Stimulated activated CD8-positive, alpha-beta memory T cell treated with anti-CD3 and anti-CD28 coated beads, Interleukin-15, amount 100 ng/mL, for 48 hours (primary cell): ENCODE measurements around the gene HOMER1.
"Not testable (repeated sequence)": the region's sequence is repeated elsewhere in the genome, so short reads cannot be mapped to it uniquely, and the experiment has no call there.

Experiments used
- DNase-seq, 2 donors: peaks; one replicate each; pipeline ENCODE4 v3.0.0-alpha.2; 2020; ENCODE audit warnings: low read depth in 2 of 2

HOMER1 gene

DNA sequence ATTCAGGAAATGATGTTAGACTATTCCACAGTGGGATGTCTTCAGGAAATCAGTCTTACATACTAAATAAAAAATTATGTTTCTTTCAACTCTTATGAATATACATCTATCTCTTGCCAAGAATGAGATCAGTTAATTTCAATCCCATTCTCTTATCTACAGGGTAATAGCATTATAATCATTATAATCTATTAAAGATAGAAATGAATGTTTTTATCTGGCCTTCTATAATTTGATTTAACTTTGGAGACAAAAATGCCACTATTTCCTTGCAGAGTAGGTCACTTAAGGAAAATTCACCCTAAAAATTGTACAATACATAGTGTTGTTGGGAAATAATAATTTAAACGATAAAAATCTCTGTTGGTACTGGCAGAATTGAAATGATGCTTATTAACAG is 96.4 kb downstream of the HOMER1 start:
- no peak for DNase-seq

DNA sequence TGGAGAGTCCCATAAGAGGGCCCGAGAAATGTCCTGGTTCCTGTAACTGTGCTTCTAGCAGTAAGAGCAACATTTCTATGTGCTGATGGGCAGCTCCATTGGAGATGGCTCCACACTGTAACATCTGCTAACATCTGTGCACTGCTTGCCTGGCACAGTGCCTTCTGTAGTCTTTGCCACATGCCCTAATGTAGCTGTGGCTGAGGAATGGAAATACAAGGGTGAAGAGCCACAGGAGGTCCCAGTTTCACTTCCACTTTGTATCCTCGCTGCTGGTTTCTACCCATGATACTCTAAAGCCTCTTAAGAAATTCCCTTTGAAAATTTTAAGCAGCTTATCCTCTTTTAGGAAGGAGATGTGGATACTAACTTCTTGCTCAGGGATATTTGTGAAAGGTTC is 97.4 kb downstream of the HOMER1 start:
- no peak for DNase-seq

DNA sequence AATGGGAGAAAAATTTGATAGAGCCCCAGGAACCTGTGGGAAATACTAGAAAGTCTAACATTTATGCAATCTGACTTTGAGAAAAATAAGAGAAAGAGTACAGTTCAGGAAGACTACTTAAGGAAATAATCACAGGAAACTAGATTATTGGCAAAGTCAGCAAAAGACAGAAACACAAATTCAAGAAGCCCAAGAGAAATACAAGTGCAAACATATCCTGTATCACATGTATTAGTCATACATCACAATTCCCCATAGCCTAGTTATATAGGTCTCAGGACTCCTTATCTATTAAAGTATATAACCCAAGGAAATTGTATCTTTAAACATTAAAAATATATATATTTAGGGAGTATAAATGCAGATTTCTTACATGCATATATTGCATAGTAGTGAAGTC is 100.8 kb downstream of the HOMER1 start:
- no peak for DNase-seq

DNA sequence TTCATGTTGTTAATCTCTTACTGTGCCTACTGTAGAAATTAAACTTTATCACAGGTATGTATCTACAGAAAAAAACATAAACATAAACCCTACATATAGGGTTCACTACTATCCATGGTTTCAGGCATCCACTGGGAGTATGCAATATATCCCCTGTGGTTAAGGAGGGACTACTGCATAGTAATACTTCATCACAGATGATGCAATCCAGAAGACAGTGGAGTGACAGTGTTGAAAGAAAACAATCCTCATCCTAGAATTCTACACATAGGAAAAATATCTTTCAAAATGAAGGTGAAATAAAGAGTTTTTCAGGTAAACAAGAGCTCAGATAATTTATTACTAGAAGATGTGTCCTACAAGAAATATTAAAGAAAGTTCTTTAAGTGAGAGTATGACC is 105.9 kb downstream of the HOMER1 start:
- no peak for DNase-seq

DNA sequence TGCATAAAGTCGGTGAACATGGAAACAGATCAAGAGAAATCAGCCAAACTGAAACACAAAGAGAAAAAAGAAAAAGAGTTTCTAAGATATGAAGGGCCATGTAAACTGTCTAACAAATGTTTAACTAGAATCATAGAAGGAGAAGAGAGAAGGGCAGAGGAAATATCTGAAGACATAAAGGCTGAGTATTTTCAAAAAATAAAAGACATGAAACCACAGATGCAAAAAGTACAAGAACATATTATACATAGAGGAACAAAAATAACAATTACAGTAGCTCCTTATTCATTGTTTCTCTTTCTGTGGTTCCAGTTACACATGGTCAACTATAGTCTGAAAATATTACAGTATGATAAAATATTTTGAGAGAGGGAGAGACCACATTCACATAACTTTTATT is 106.3 kb downstream of the HOMER1 start:
- no peak for DNase-seq

DNA sequence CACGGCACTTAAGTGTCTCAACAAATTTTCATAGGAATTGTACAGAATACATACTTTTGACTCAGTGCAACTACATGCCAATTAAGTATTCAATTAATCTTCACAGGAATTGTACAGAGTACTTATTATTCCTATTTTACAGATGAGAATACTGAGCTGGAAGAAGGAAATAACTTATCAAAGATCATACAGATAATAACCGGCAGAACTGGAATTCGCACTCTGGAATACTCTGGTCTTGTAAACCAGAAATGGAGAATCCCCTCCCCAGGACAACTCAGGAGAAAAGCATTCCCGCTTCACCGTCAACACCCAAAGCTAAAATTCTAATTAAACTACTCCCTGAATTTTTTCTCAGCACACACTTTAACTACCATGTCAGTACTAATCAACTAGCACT is 112.7 kb downstream of the HOMER1 start:
- DNase-seq, result no peak

DNA sequence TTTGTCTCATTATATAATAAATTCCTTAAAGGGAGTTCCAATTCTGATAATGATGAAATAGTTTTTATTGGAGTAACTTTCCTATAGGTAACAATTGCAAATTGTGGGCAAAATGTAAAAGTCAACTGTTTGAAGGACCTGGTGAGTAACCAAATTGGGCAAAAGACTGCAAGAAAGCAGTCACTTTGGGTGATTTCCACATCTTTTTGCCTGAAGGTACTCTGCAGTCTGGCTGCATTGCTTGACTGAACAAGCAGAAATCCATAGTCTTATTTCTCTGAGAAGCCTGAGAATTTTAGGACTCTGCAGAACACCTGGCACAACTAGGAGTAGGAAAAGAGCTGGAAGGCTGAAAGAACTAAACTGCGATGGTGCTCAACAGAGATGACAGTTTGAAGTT is 114.9 kb downstream of the HOMER1 start:
- no peak for DNase-seq

DNA sequence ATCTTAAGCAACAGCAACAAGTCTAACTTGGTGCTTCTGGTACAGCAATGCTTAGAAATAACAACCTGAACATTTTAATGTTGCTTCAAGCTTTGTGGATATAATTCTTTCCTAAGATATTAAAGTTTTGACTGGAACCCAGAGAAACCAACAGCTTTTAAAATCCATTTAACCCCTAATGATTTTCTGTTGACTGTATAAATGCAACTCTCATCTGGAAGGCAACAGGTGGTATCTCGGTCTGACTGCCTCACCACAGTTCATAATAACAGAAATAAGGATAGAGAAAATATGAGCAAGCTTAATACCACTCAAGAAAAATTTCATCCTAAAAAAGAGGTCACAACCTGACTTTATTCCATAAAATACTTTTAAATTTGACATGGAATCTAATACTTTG is 116.9 kb downstream of the HOMER1 start:
- DNase-seq, result no peak

DNA sequence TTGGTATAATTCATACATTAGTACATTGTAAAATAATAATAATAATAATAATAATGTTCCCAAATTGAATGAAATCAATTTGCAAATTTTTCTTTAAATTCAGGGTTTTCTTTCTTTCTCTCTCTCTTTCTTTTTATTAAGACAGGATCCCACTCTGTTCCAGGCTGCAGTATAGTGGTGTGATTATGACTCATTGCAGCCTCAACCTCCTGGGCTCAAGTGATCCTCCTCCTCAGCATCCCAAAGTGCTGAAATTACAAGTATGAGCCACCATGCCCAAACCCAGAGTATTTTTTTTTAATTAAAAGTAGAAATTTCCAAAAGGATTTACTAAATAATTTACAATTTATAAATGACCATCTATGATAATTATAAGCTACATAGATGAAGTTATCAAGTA is 117.7 kb downstream of the HOMER1 start:
- no peak for DNase-seq

DNA sequence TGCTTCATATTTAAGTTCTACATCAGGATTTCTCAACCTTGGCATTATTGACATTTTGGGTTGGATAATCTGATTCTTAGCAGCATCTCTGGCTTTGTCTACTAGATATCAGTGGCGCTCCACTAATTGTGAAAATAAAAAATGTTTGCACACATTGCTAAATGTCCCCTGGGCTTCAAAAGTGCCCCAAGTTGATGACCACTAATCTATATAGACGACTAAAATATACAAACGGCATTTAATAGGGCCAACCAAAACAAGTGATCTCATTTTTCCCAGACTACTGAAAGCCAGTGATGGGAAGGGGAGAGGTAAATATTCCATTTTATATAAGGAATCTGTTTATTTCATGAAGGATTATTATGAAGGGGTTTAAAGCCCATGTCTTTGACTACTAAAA is 118.6 kb downstream of the HOMER1 start:
- no peak for DNase-seq

DNA sequence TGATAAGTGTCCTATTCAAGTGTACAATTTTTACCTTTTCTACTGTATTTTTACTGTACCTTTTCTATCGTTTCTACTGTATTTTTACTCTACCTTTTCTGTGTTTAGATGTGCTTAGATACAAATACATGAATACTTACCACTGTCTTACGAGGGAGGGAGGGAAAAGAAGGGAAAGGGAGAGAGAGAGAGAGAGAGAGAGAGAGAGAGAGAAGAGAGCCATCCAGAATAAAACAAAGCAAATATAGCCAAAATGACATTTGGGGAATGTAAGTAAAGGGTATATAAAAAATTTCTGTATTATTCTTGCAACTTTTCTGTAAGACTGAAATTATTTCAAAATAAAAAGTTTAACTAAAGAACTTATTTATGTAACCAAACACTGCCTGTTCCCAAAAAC is 121.2 kb downstream of the HOMER1 start:
- DNase-seq, result no peak

DNA sequence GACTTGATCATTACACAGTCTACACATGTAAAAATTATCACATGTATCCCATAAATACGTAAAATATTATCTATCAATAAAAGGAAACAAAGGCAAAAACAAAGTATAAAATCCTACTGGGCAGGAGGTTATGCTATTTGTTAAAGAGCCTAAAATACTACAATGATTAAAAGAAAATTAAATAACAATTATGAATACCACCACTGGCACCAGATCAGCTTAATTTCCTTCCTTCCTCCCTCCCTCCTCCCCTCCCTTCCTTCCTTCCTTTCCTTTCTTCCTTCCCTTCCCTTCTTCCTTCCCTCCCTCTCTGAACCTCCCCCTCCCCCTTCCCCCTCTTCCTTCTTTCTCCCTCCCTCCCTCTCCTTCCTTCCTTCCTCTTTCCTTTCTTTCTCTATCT is 127.3 kb downstream of the HOMER1 start:
- no peak for DNase-seq

DNA sequence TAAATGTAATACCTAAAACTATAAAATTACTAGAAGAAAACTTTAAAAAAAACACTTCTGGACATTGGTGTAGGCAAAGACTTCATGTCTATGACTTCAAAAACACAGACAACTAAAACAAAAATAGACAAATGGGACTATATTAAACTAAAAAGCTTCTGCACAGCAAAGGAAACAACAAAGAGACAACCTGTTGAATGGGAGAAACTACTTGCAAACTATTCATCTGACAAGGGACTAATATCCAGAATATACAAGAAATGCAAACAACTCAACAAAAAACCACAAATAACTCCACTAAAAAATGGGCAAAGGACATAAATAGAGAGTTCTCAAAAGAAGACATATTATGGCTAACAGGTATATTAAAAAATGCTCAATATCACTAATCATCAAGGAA is 128.8 kb downstream of the HOMER1 start:
- DNase-seq, result not testable (repeated sequence)

DNA sequence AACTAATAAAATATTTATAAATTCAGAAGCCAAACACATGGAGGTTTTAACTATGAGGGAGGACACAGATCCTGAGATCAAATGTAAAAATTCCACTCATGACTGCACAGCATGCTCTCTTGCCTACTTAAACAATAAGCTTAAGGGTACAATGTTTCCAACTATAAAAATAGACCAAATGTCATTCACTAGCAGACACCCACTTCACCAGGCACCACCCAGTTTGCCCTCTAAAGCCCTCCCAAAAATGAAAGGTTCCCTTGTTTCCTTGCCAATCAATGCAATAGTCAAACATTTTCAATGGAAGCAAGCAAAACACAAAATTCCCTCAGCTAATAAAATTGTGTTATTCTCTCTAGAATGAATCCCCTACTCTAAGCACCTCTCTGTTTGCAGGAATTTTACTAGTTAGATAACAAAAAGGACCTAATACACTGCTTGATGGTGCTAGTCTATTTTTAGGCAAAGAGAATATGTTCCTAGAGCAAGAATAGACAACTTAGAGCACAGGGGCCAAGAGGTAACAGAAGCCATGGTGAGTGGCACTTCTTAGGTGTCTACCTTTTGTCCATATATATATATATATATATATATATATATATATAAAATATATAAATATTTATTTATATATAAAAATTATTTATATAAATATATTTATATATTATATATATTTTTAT is 135.3 kb downstream of the HOMER1 start:
- no peak for DNase-seq

DNA sequence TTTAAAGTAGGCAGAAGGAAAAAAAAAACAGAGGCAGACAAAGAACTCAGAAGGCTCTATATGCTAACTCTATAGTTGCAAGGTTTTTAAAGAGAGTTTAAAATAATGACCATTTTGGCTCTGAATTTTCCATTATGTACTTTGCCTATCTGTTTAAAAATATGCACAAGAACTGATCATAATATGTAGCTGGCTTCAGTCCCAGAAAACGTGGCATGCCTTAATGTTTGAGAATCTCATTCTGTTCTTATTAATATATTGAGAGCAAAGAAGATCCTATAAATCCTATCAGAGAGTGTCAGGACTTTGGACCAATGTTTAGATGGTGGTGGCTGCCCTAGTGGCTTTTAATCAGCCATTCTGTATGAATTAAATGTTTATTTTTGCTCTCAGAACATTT is 156.5 kb downstream of the HOMER1 start:
- no peak for DNase-seq

DNA sequence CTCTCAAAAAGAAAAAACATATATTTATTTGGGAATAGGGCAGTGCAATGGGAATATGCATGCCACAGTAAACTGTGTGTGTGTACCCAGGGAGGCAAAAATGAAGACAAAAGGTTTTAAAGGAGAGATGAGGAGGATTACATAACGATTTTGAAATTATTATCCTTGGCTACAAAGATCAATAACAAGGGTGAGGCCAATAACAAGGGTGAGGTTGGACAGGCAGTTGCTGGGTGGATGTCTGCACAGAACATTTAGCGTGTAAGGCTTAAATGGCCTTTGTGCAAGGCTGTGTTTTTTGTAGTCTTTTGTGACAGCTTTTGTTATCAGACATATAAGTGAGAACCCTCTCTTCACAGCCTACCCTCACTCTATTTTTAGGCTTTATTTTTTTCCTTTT is 164.1 kb downstream of the HOMER1 start:
- DNase-seq, result no peak

DNA sequence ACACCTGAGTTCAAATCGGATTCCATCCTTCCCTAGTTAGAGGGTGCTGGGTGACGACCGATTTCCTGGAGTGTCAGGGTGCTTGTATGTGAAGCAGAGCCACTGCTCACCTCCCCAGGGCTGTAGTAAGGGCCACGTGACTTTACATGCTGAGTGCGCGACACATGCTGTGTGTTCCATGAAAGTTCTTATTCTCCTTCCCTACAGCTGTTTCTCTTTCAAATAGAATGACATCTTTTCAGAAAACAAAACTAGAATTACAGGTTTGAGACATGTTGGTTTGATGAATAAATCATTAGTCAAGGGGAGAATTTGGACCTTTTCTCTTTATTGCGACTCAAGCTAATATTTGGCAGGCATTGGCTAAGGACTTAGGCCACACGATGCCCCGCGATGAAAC is 164.9 kb downstream of the HOMER1 start:
- DNase-seq, result no peak

DNA sequence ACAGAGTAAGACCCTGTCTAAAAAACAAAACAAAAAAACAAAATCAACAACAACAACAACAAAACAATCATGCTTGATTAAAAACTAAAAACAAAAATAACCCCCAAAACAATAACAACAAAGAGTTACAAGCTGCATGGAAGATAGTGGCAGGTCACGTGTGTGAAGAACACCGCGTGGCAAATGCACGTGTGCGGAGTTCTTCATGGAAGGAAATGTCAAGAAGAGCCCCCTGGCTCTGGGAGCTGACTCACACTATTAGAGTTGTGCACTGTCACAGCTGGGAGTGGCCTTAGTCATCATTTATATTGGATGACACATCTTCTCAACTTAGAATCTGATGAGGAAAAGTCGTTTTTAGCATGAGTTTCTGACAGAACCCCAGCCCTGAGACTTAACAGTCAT is 167.5 kb downstream of the HOMER1 start:
- DNase-seq, result no peak

DNA sequence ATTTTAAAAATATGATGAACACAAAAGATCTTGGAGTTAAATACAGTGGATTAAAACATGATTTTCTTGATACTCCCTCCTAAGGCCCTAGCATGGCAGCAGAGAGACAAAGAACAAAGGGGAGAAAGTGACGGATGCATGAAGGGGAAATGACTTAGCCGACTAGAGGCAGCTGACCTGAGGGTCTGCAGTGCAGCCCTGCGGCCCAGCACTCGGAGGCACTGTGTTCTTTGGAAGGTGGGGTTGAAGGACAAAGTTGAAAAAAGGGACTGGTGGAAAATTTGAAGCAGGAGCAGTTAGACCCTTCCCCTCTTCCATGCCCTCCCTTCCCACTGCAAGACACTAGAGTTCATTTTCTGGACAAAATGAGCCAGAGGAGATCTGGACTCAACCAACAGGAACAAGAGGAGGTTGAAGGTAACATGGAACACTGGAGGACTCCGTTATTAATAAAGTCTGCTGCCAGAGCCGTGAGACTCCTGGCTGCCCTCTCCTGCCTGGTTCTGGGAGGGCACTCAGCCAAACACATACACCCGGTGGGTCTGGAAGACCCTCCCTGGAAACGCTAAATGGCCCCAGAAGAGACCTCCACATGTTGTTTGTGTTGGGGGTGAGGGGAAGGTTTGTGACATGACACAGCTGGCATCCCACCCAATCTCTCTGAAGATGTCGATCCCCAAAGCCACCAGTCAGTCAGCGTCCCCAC is 179.9 kb downstream of the HOMER1 start:
- DNase-seq, result no peak

DNA sequence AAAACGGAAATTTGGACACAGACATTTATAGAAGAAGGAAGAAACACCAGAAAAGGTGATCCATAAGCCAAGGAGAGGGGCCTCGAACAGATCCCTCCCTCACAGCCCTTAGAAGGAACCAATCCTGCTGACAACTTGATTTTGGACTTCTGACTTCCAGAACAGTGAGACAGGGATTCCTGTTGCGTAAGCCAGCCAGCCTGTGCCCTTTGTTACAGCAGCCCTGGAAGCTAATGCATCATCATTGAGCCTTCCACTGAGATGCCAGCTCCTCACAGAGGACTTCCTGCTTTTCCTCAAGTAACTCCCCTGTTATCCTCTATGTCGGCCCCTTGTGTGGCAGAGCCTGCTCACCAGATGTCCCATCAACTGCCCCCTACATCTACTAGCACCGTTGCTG is 183.9 kb downstream of the HOMER1 start:
- no peak for DNase-seq

DNA sequence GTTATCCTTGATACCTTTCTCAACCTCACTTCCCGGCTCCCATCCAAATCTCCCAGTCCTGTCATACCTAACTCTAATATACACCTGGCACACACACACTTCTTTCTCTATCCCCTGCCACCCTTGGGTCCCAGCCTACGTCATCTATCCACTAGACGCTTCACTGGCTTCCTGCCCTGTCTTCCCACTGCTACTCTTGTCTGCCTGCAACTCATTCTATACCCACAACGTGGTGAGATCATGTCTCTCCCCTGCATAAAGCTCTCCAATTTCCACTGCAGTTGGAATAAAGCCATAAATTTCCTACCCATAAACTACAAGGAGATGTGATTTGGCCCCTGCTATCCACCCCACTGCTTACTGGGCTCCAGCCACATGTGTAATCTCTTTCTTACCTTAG is 184.5 kb downstream of the HOMER1 start:
- no peak for DNase-seq
